Measurements from ENCODE around the gene TDP2. TPM values are rescaled to one million over a fixed set of nuclear protein-coding genes. Genes with fewer than 3 reads are reported as not detected.

The TDP2 gene
- total and polyA plus RNA-seq, 8 donors, result 14.7 to 41.9 (median 18.8) TPM

DNA sequence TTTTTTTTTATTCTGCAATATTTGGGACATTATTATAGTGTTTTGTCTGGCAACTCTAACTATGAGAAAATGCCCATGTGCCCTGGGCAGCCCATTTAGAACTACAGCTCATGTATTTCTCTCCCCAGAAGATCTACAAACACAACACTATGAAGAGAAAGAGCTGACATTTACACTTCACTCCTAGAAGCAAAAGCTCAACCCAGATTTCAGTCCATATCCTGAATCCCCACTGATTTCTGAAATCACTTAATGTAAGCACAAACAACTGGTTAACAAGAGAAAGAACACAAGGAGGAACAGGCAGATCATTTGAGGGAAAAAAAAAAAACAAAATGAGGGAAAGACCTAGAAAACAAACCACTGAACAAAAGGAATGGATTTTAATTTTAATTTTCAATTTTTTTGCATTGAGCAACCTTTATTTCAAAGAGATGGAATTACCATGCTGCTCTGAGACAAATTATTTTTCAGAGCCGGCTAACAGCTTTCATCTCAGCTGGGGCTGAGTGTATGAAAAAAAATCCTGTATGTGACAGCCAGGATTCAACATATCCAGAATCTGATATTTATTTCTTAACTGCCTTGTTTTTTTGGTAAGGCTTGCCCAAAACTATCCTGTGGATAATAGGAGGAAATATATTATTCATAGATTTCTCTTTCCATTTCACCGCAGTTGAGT is 53.2 kb downstream of the TDP2 start:
- intact Hi-C loops (cut with DNase I), result no loop called here
- FAIRE-seq (no peak), ATAC-seq (no peak), DNase-seq (no peak)
- no peaks in the 10 kb centered on the region for H3K27me3 ChIP-seq
- no peaks in the 10 kb centered on the region for H3K9me3 ChIP-seq
- no peak overlapping the region for H3K27ac ChIP-seq
- H3K36me3 ChIP-seq, result no peaks in the 10 kb centered on the region
- H3K4me1 ChIP-seq, result no peaks in the 10 kb centered on the region
- TF ChIP-seq, protein P1, sequence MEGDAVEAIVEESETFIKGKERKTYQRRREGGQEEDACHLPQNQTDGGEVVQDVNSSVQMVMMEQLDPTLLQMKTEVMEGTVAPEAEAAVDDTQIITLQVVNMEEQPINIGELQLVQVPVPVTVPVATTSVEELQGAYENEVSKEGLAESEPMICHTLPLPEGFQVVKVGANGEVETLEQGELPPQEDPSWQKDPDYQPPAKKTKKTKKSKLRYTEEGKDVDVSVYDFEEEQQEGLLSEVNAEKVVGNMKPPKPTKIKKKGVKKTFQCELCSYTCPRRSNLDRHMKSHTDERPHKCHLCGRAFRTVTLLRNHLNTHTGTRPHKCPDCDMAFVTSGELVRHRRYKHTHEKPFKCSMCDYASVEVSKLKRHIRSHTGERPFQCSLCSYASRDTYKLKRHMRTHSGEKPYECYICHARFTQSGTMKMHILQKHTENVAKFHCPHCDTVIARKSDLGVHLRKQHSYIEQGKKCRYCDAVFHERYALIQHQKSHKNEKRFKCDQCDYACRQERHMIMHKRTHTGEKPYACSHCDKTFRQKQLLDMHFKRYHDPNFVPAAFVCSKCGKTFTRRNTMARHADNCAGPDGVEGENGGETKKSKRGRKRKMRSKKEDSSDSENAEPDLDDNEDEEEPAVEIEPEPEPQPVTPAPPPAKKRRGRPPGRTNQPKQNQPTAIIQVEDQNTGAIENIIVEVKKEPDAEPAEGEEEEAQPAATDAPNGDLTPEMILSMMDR (IDR thresholded peaks at IDR 0.05), result no peak
- 75 to 83% methylated on average over 2 of the region's 2 CpGs for WGBS, 2 donors
- H3K4me3 ChIP-seq, result no peak overlapping the region

DNA sequence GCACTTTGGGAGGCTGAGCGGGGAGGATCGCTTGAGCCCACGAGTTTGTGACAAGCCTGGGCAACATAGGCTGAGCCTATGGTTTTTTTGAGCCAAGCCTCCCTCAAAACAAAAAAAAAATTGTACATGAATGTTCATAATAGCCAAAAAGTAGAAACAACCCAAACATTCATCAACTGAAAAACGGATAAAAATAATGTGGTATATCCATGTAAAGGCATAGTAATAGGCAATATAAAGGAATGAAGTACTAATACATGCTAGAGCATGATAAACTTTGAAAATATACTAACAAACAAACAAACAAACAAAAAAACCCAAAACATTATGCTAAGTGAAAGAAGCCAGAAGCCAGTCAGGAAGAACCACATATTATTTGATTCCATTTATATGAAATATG is 56.0 kb downstream of the TDP2 start:
- DNase-seq (no peak), ATAC-seq (no peak), FAIRE-seq (no peak)
- WGBS, 2 donors, result 92 to 93% methylated on average over 4 of the region's 4 CpGs
- Histone ChIP-seq H3K9me3 (no peaks in the 10 kb centered on the region), H3K27me3 (no peaks in the 10 kb centered on the region), H3K4me1 (no peaks in the 10 kb centered on the region), H3K27ac (no peak overlapping the region), H3K36me3 (no peaks in the 10 kb centered on the region), H3K4me3 (no peak overlapping the region)
- TF ChIP-seq, protein P1 (IDR thresholded peaks at IDR 0.05), result no peak
- intact Hi-C loops (cut with DNase I), result no loop called here

DNA sequence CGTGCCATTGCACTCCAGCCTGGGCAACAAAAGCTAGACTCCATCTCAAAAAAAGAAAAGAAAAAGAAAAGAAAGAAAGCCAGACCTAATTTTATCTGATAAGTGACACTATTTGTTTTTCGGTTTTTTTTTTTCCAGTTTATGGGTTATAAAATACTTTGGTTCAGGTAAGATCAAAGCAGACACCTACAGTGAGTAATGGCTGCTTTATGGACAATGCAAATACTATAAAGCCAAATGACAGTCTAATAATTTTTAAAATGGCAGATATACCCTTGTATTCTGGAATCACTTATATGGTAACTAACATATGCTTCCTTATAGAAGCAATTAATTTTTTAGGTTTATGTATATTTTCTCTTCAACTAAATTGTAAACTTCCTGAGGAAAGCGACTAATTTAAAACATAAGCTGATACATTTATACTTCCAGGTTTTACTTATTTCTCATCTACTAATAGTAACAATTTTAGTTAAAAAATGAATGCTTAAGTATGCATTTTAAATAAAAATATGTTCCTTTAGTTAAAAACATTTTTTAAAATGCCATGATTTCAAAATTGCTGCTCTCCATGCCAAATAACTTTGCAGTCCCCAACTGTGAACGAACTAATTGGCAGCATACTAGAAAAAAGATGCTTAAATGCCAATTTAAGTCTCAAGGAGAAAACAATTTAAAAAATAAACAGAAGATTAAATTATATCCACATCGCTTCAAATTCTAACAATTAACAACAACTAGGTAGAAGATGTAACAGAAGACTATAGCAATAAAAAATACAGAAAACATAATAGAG is 59.2 kb downstream of the TDP2 start:
- intact Hi-C loops (cut with DNase I), result no loop called here
- no peaks in the 10 kb centered on the region for H3K4me1 ChIP-seq
- H3K4me3 ChIP-seq, result no peak overlapping the region
- DNase-seq, result no peak
- H3K27me3 ChIP-seq, result no peaks in the 10 kb centered on the region
- no peak for FAIRE-seq
- 80 to 88% methylated on average over 5 of the region's 5 CpGs for WGBS, 2 donors
- no peaks in the 10 kb centered on the region for H3K9me3 ChIP-seq
- H3K27ac ChIP-seq, result no peak overlapping the region
- no peak for ATAC-seq
- TF ChIP-seq, protein P1 (IDR thresholded peaks at IDR 0.05), result no peak
- H3K36me3 ChIP-seq, result no peaks in the 10 kb centered on the region

DNA sequence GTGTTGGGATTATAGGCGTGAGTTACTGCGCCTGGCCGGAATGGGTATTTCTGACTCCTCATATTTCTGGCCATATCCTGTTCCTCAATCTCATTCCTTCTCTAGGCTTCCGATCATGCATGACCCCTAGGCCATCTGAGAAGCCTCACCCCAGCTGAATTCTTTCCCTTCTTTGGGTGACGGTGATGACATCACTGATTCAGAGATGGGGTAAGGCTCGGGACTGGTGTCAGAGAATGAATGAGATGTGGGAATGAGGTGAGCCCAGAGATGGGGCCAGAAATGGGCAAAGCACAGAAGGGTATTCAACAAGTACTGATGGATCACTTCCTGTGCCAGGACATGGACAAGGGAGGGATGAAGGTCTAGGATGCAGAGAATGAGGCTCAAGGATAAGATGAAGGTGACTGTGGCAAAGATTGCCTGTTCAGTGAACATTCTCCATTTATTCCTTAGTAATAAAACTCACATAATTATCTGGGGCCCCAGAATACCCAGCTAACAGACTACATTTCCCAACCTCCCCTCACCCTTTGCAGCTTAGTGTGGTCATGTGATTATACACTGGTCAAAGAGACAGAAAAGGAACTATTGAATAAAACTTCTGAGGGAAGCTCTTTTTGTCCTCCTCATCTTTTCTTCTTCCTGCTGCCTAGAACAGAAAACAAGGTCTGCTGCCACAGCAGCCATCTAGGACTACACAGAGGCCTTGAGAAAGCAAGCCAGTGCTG is 60.3 kb downstream of the TDP2 start:
- ATAC-seq (no peak), DNase-seq (no peak), FAIRE-seq (no peak)
- Histone ChIP-seq H3K4me1 (no peaks in the 10 kb centered on the region), H3K4me3 (no peak overlapping the region), H3K36me3 (no peaks in the 10 kb centered on the region), H3K9me3 (no peaks in the 10 kb centered on the region), H3K27me3 (no peaks in the 10 kb centered on the region), H3K27ac (no peak overlapping the region)
- 88 to 90% methylated on average over 6 of the region's 6 CpGs for WGBS, 2 donors
- TF ChIP-seq, protein P1 (IDR thresholded peaks at IDR 0.05), result no peak
- intact Hi-C loops (cut with DNase I), result no loop called here

All from pancreas (tissue), 10 donors.